Endothelial cell of umbilical vein (primary cell): ENCODE data around the gene TRPM3. TPM values are rescaled to one million over a fixed set of nuclear protein-coding genes. Genes with fewer than 3 reads are reported as not detected.

Source experiments
- BruUV-seq: library from RNA; stranded (reverse); fragments of 400-500 nt; replicated peaks from 2 replicates; lab custom pipeline; 2021; lab: Mats Ljungman, UMichigan
- CTCF ChIA-PET: fragments of 300-600, 350-600 bp; sonication (Branson Sonifier 250); formaldehyde crosslinking; loops from one replicate; lab custom pipeline; 2021; ENCODE audit warnings: antibody characterized with exemption, inconsistent platforms; lab: Charles Lee
- POLR2A ChIA-PET: fragments of 300-600, 350-600 bp; sonication (Branson Sonifier 250); formaldehyde crosslinking; loops from one replicate; lab custom pipeline; 2021; ENCODE audit warnings: antibody characterized with exemption, inconsistent platforms; lab: Charles Lee
- DNase-seq: peaks from one replicate; pipeline ENCODE4 v3.0.0-alpha.2; 2011; ENCODE audit warnings: low read depth, low spot score
- FAIRE-seq: peaks from 2 replicates; lab custom pipeline; 2011; peaks lifted over from hg19 to GRCh38; lab: Jason Lieb, UNC
- H2AFZ ChIP-seq: 2 replicates; pipeline ENCODE4 v1.6.0; 2012; ENCODE audit warnings: low read depth, low read length, control low read depth, inconsistent platforms
- H3K27ac ChIP-seq: 2 replicates; pipeline ENCODE4 v1.5.1; 2011; ENCODE audit warnings: low read depth, mild to moderate bottlenecking, control low read depth, low read length, moderate library complexity; ENCODE audit not compliant: insufficient read depth
- H3K27me3 ChIP-seq, 2 experiments: 2 replicates each; pipeline versions ENCODE4 v1.6.0 to v1.6.1; 2011; ENCODE audit warnings: low read length in 2 of 2, mixed read lengths in 1 of 2; ENCODE audit not compliant: control insufficient read depth in 2 of 2, insufficient read depth in 2 of 2
- H3K36me3 ChIP-seq, 2 experiments: 2 replicates in 1 of 2; 3 replicates in 1 of 2; pipeline ENCODE4 v1.5.1; 2011; ENCODE audit warnings: low read length in 2 of 2, mild to moderate bottlenecking in 1 of 2, moderate library complexity in 1 of 2; ENCODE audit not compliant: control insufficient read depth in 2 of 2, insufficient read depth in 2 of 2; ENCODE audit errors: extremely low read depth in 1 of 2
- H3K4me1 ChIP-seq: 3 replicates; pipeline ENCODE4 v1.5.1; 2011; ENCODE audit warnings: mild to moderate bottlenecking, low read length; ENCODE audit not compliant: control insufficient read depth, insufficient read depth; ENCODE audit errors: extremely low read depth
- H3K4me2 ChIP-seq: 2 replicates; pipeline ENCODE4 v1.6.1; 2011; ENCODE audit warnings: low read length, control low read depth, mixed read lengths; ENCODE audit not compliant: insufficient read depth
- H3K4me3 ChIP-seq, 3 experiments: fragments of 200-600 bp in 1 of 3; sonication (generic), shearing (Covaris generic) in 1 of 3; replicated peaks in 1 of 3; 2 replicates each; pipeline ENCODE4 v1.5.1; 2011 to 2016; ENCODE audit warnings: control low read depth in 3 of 3, low read length in 3 of 3, mild to moderate bottlenecking in 2 of 3, inconsistent platforms in 1 of 3, low read depth in 1 of 3, moderate library complexity in 1 of 3; ENCODE audit not compliant: insufficient read depth in 1 of 3
- H3K79me2 ChIP-seq: 2 replicates; pipeline ENCODE4 v1.6.0; 2012; ENCODE audit warnings: low read length, inconsistent platforms; ENCODE audit not compliant: control insufficient read depth, insufficient read depth
- H3K9ac ChIP-seq: replicated peaks from 2 replicates; pipeline ENCODE3; 2011; ENCODE audit warnings: low read length, control low read depth; ENCODE audit not compliant: insufficient read depth; ENCODE audit errors: extremely low read depth
- H3K9me1 ChIP-seq: replicated peaks from 3 replicates; pipeline ENCODE4 v1.6.0; 2011; ENCODE audit warnings: mild to moderate bottlenecking, low read length; ENCODE audit not compliant: control insufficient read depth, insufficient read depth; ENCODE audit errors: extremely low read depth
- H3K9me3 ChIP-seq: replicated peaks from 2 replicates; pipeline ENCODE4 v1.5.1; 2012; ENCODE audit warnings: low read length, inconsistent platforms; ENCODE audit not compliant: control insufficient read depth, insufficient read depth
- H4K20me1 ChIP-seq: replicated peaks from 2 replicates; pipeline ENCODE3; 2011; ENCODE audit warnings: mild to moderate bottlenecking, low read length; ENCODE audit not compliant: control insufficient read depth, insufficient read depth; ENCODE audit errors: extremely low read depth
- EZH2 ChIP-seq: IDR thresholded peaks from 2 replicates; pipeline ENCODE4 v1.6.1; 2012; ENCODE audit warnings: borderline replicate concordance, low read depth, mild to moderate bottlenecking, moderate library complexity, low read length, inconsistent platforms; ENCODE audit not compliant: severe bottlenecking
- FOS ChIP-seq: IDR thresholded peaks from 2 replicates; pipeline ENCODE4 v1.6.1; 2011; ENCODE audit warnings: mild to moderate bottlenecking, low read length, moderate library complexity, borderline replicate concordance; ENCODE audit not compliant: insufficient read depth
- GATA2 ChIP-seq: IDR thresholded peaks from 2 replicates; pipeline ENCODE4 v1.7.0; 2011; ENCODE audit warnings: low read depth, mild to moderate bottlenecking, moderate library complexity, mixed read lengths, low read length; ENCODE audit not compliant: insufficient read length, insufficient read depth
- JUN ChIP-seq: IDR thresholded peaks from 2 replicates; pipeline ENCODE4 v1.6.1; 2011; ENCODE audit warnings: borderline replicate concordance, low read depth; ENCODE audit not compliant: insufficient read length, insufficient read depth
- MYC ChIP-seq: IDR thresholded peaks from one replicate; pipeline ENCODE4 v1.6.1; 2011; ENCODE audit warnings: mild to moderate bottlenecking, low read depth, low read length
- POLR2A ChIP-seq: IDR thresholded peaks from 2 replicates; pipeline ENCODE4 v1.6.1; 2012; ENCODE audit warnings: low read depth, mild to moderate bottlenecking, control low read depth, low read length
- POLR2AphosphoS5 ChIP-seq: IDR thresholded peaks from 2 replicates; pipeline ENCODE4 v1.6.1; 2012; ENCODE audit warnings: low read depth, mild to moderate bottlenecking, control low read depth, low read length, moderate library complexity; ENCODE audit not compliant: insufficient read depth
- dilution Hi-C: fragments of 300-500 bp; cut with MboI; formaldehyde crosslinking; loops from one replicate; pipeline ENCODE4 v1.15.0; 2019; ENCODE audit warnings: low sequenced_read_pairs; ENCODE audit not compliant: extremely low pct_ligation_motif_present
- intact Hi-C: fragments of 100-400 bp; cut with micrococcal nuclease; formaldehyde crosslinking; loops from one replicate; pipeline ENCODE4 v1.10.0; 2022
- polyA plus RNA-seq, 4 experiments: library from polyadenylated mRNA; depleted of rRNA in 3 of 4; stranded (reverse) in 3 of 4; unstranded in 1 of 4; fragments of >200 nt; gene quantifications; 2 replicates each; pipeline versions ENCODE4 v1.2.1 to v1.2.3, GENCODE V29; 2011 to 2012; ENCODE audit warnings: missing spikeins in 1 of 4
- total RNA-seq: library from RNA; stranded (reverse); gene quantifications from 2 replicates; pipeline ENCODE4 v1.2.3, GENCODE V29; 2021
- TF ChIP-seq, protein P1 (sequence below), 2 donors: IDR thresholded peaks; 1 replicate in 1 of 2; 2 replicates in 1 of 2; pipeline ENCODE4 v1.5.1; 2011; ENCODE audit warnings: low read length in 2 of 2, mild to moderate bottlenecking in 2 of 2, moderate library complexity in 2 of 2, control low read depth in 1 of 2, inconsistent platforms in 1 of 2, low read depth in 1 of 2; ENCODE audit not compliant: insufficient read depth in 1 of 2; ENCODE audit errors: extremely low read depth in 1 of 2
- TF ChIP-seq, protein P2 (sequence below): IDR thresholded peaks from 2 replicates; pipeline ENCODE4 v1.6.1; 2011; ENCODE audit not compliant: insufficient read depth, insufficient read length

The TRPM3 gene
- total and polyA plus RNA-seq, 2 donors (not counting 3 experiments of a cell fraction or from before 2014, with no cell fraction given): 0.17 to 0.33 TPM

DNA sequence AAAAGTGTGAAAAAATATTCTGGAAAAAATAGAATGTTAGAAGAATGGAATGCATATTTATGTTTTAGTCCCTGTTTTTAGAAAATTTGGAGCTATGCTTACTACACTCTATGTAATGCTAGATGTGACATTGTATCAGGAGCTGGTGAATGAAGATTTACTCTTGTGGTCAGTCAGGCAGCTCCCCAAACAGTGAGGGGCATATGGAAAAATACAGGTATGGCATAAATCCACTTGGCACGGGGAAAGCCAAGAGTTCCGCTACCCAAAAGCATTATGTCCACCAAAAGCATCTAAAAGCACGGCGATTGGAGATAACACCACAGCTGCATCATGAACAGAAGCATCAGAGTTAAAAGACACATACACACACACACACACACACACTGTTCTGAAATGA, 486.7 kb downstream of the TRPM3 start:
- no peak for FAIRE-seq
- TF ChIP-seq EZH2: no peak
- TF ChIP-seq FOS: no peak
- TF ChIP-seq GATA2: no peak
- TF ChIP-seq MYC: no peak
- no peak for TF ChIP-seq POLR2AphosphoS5
- TF ChIP-seq, protein P1, sequence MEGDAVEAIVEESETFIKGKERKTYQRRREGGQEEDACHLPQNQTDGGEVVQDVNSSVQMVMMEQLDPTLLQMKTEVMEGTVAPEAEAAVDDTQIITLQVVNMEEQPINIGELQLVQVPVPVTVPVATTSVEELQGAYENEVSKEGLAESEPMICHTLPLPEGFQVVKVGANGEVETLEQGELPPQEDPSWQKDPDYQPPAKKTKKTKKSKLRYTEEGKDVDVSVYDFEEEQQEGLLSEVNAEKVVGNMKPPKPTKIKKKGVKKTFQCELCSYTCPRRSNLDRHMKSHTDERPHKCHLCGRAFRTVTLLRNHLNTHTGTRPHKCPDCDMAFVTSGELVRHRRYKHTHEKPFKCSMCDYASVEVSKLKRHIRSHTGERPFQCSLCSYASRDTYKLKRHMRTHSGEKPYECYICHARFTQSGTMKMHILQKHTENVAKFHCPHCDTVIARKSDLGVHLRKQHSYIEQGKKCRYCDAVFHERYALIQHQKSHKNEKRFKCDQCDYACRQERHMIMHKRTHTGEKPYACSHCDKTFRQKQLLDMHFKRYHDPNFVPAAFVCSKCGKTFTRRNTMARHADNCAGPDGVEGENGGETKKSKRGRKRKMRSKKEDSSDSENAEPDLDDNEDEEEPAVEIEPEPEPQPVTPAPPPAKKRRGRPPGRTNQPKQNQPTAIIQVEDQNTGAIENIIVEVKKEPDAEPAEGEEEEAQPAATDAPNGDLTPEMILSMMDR (IDR thresholded peaks at IDR 0.05; ENCODE audit: extremely low read depth in 1 of 2, insufficient read depth in 1 of 2, low read depth in 1 of 2, low read length in 2 of 2): no peak
- TF ChIP-seq, protein P2, sequence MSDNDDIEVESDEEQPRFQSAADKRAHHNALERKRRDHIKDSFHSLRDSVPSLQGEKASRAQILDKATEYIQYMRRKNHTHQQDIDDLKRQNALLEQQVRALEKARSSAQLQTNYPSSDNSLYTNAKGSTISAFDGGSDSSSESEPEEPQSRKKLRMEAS: no peak
- no peak for TF ChIP-seq JUN
- TF ChIP-seq POLR2A: no peak
- Histone ChIP-seq H3K79me2 (no peaks in the 10 kb centered on the region), H3K27me3 (peaks cover 0 to 6% of the 10 kb centered on the region in 2 experiments), H3K9ac (no peak overlapping the region), H3K27ac (no peak overlapping the region), H2AFZ (no peak overlapping the region), H3K4me2 (no peak overlapping the region), H3K36me3 (no peaks in the 10 kb centered on the region), H4K20me1 (no peaks in the 10 kb centered on the region), H3K4me1 (no peaks in the 10 kb centered on the region), H3K9me3 (no peaks in the 10 kb centered on the region), H3K4me3 (no peak overlapping the region), H3K9me1 (no peaks in the 10 kb centered on the region)
- dilution Hi-C loops: no loop called here
- BruUV-seq: no TSS peak
- DNase-seq: no peak
- ChIA-PET CTCF (interaction anchor here (1.1 to 10.6 kb wide), 3 partner anchors 32 to 1390 kb away, joined by 3 to 420 read pairs (median 3); no protein-coding TSS in a partner anchor), POLR2A (no interaction called here)
- intact Hi-C loops: no loop called here
